Subcutaneous adipose tissue (tissue), 4 donors: ENCODE measurements around the gene ADARB2. TPM values are rescaled to one million over a fixed set of nuclear protein-coding genes. Genes with fewer than 3 reads are reported as not detected.

Source experiments
- CTCF ChIP-seq: fragments of 450-650 bp; IDR thresholded peaks from one replicate; pipeline ENCODE4 v1.5.1; 2016; ENCODE audit warnings: low read depth, mild to moderate bottlenecking, control low read depth, antibody characterized with exemption, moderate library complexity
- total RNA-seq, 4 donors: library from RNA; depleted of rRNA; stranded (reverse); fragments of >200 nt; gene quantifications; one replicate each; pipeline ENCODE4 v1.1.0, GENCODE V29; 2016

Gene ADARB2
- total RNA-seq, 4 donors from 2014 or later: under 0.01 to 0.65 (median 0.44) TPM; not detected in 1

- no peak for TF ChIP-seq CTCF
Observed at GRCh38 chr10:1267148-1267547, 470.2 kb downstream of the ADARB2 start.

GRCh38 chr10:1266033-1266802 lies 471.1 kb downstream of the ADARB2 start:
- TF ChIP-seq CTCF: no peak

GRCh38 chr10:1264001-1264400 lies 473.3 kb downstream of the ADARB2 start:
- TF ChIP-seq CTCF: no peak

- no peak for TF ChIP-seq CTCF
Observed at GRCh38 chr10:1257274-1257673, 480.1 kb downstream of the ADARB2 start.

DNA sequence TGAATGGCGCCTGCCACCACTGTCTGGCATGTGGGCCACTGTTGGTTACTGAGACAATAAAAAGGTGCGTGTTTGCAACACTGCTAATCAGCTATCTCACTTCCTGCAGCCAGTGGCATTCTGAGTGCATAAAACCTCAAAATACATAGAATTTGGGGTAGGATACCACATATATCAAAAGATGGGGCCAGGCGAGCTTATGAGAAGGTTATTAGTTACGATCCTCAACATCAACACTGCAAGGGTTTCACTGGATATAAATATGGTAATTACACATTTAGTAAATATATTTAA lies 480.9 kb downstream of the ADARB2 start:
- no peak for TF ChIP-seq CTCF

DNA sequence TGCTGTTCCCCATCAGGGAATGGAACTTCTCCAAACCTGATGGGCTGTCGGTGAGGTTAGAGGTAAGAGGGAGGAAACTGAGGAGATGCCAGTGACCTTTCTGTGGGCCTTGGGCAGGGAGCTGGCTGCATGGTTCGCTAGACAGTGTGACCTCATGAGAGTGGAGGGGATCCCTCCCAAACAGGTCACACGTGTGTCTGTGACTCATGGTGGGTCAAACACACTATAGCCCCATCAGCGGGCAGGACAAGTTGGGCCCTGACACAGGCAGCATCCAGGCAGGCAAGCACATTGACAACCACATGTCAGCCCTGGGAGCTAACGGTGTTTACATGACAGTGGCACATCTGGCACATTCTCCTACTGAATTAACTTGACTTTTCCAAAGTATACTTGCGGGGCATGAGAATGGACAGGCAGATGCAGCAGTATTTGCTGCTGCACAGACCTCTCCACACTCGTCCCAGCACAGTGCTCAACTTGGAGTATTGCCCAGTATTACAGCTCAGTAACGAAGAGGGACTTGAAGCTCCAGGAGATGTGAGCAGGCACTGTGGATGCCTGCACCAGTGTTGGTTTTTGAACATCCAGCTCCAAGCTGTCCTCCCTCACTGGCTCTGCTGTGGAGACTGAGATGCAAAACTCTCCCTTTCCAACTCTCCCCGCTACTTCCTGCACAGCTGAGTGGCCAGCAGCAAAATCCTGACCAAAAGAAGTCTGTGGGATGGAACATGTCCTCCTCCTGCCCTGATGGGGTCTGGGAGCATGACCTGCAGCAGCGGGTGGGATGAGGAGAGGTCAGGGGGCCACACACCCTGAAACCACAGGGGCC lies 481.5 kb downstream of the ADARB2 start:
- TF ChIP-seq CTCF: no peak

DNA sequence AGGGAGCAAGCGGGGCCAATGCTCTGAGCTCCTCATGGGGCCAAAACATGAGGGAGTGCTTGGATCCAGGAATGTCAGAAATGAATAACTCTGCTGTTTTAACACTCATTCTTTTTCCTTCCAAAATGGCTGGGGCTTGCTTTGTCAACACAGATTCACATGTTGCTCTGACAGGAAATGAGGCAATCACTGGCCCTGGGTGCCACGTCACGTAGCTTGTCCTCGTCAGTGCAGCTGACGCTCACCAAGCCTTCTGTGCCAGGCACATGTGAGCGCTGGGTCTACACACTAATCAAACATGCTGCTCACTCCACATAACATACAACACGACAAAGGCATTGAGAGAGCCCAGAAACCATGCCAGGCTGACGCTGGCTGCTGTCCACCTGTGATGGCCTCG lies 482.2 kb downstream of the ADARB2 start:
- no peak for TF ChIP-seq CTCF
